Body of pancreas (tissue), 4 donors: ENCODE measurements around the gene GSDME. TPM values are rescaled to one million over a fixed set of nuclear protein-coding genes. Genes with fewer than 3 reads are reported as not detected.

ENCODE experiments used
- ATAC-seq: fragments of 150-250 bp; one replicate; pipeline ENCODE4 v1.9.1; 2016
- DNase-seq, 4 donors: peaks; one replicate each; pipeline ENCODE4 v3.0.0-alpha.2; 2019
- H3K27ac ChIP-seq, 4 donors: fragments of 200-600 bp; sonication (generic); 1 replicate in 3 of 4; 2 replicates in 1 of 4; pipeline versions ENCODE4 v1.5.1 to v1.6.1; 2016 to 2019; ENCODE audit warnings: mild to moderate bottlenecking in 1 of 4, mixed read lengths in 1 of 4, moderate library complexity in 1 of 4
- H3K27me3 ChIP-seq, 2 donors: fragments of 200-600 bp; sonication (generic); one replicate each; pipeline ENCODE4 v1.6.0; 2016; ENCODE audit warnings: mild to moderate bottlenecking in 1 of 2
- H3K36me3 ChIP-seq, 2 donors: fragments of 200-600 bp; sonication (generic); replicated peaks in 1 of 2; 2 replicates each; pipeline ENCODE4 v1.5.1; 2016; ENCODE audit warnings: low read depth in 2 of 2; ENCODE audit not compliant: insufficient read depth in 1 of 2
- H3K4me1 ChIP-seq: fragments of 200-600 bp; sonication (generic); one replicate; pipeline ENCODE4 v1.6.0; 2016
- H3K4me3 ChIP-seq, 2 donors: fragments of 200-600 bp; sonication (generic); 1 replicate in 1 of 2; 2 replicates in 1 of 2; pipeline ENCODE4 v1.5.1; 2016 to 2019
- H3K9me3 ChIP-seq, 3 donors: fragments of 200-600 bp; sonication (generic); 1 replicate in 2 of 3; 2 replicates in 1 of 3; pipeline ENCODE4 v1.5.1; 2016
- POLR2A ChIP-seq, 3 donors: fragments of 450-650 bp; IDR thresholded peaks; one replicate each; pipeline ENCODE4 v1.6.1; 2016; ENCODE audit warnings: antibody characterized with exemption in 3 of 3, mild to moderate bottlenecking in 2 of 3
- WGBS, 2 donors: methylation state at CpG; one replicate each; pipeline ENCODE4 v1.1.5; 2017; 5-methylcytosine and 5-hydroxymethylcytosine counted together
- intact Hi-C: fragments of 100-400 bp; cut with DNase I; formaldehyde crosslinking; loops from one replicate; pipeline ENCODE4 v1.15.1; 2023
- total RNA-seq, 2 donors: library from RNA; depleted of rRNA; stranded (reverse); fragments of >200 nt; gene quantifications; one replicate each; pipeline ENCODE4 v1.1.0, GENCODE V29; 2016
- TF ChIP-seq, protein P1 (sequence below), 7 experiments: fragments of 450-650 bp in 4 of 7; fragments of 200-600 bp in 3 of 7; sonication (generic) in 3 of 7; IDR thresholded peaks; one replicate each; pipeline ENCODE4 v1.5.1; 2016 to 2019; ENCODE audit warnings: antibody characterized with exemption in 7 of 7

GSDME gene
- total RNA-seq, 2 donors from 2014 or later = 3.6 to 5.3 TPM

DNA sequence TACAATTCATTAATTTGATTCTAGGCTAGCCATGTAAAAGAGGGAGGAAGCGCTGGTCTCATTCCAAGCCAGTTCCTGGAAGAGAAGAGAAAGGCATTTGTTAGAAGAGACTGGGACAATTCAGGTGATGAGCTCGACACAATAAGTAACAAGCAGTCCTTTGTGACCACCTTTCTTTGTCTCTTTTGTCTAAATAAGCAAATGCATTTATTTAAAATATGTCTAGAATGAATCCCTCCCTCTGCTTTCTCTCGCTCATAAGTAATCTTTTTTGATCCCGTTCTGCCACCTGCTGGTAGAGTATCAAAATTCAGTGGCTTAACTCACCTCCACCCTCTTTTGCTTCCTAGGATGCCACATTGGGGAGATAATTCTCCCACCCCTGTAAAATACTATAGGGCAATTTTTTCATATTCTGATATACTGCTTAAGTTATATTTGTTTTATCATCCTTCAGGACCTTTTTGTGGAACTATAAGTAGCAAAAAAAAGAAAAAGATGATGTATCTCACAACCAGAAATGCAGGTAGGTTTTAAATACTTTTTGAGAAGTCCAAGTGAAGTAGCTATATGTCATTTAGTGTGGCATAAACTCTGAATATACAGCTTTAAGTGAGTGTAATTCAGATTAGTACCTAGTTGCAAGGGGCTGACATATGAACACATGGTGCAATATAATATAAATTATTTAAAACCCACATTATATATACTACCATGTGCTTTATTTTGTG, 91.5 kb downstream of the GSDME start:
- H3K27ac ChIP-seq = no peak overlapping the region
- peak; percentile 60 for ATAC-seq
- intact Hi-C loops = loop anchor here (10.0 kb wide), 1 partner anchor 91 kb away; the partner anchor contains the start of gene PALS2
- no peaks in the 10 kb centered on the region for H3K9me3 ChIP-seq
- H3K4me1 ChIP-seq = no peaks in the 10 kb centered on the region
- H3K36me3 ChIP-seq = no peaks in the 10 kb centered on the region
- WGBS, 2 donors = 26 to 27% methylated on average over 4 of the region's 4 CpGs
- no peak overlapping the region for H3K4me3 ChIP-seq
- TF ChIP-seq, protein P1, sequence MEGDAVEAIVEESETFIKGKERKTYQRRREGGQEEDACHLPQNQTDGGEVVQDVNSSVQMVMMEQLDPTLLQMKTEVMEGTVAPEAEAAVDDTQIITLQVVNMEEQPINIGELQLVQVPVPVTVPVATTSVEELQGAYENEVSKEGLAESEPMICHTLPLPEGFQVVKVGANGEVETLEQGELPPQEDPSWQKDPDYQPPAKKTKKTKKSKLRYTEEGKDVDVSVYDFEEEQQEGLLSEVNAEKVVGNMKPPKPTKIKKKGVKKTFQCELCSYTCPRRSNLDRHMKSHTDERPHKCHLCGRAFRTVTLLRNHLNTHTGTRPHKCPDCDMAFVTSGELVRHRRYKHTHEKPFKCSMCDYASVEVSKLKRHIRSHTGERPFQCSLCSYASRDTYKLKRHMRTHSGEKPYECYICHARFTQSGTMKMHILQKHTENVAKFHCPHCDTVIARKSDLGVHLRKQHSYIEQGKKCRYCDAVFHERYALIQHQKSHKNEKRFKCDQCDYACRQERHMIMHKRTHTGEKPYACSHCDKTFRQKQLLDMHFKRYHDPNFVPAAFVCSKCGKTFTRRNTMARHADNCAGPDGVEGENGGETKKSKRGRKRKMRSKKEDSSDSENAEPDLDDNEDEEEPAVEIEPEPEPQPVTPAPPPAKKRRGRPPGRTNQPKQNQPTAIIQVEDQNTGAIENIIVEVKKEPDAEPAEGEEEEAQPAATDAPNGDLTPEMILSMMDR (IDR thresholded peaks at IDR 0.05) = peak in 6 of 7 experiments; percentile 47 to 75 (median 70)
- TF ChIP-seq POLR2A (IDR thresholded peaks at IDR 0.05) = no peak
- H3K27me3 ChIP-seq = no peaks in the 10 kb centered on the region
- DNase-seq = peak; percentile 42 to 46 (median 45)

DNA sequence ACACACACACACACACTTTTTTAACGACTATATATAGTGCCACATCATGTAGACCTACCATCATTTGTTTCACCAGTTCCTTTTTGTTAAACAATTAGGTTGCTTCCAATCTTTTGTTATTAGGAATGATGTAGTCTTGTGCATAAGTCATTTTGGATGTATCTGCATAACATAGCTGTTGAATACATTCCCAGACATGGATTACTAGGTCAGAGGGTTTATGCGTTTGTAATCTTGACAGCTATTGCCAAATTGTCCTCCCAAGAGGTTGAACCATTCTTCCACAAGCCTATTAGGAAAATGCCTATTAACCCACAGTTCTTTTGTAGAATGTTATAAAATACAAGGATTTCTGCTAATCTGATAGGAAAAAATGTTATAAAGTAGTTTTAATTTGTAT, 96.7 kb downstream of the GSDME start:
- no peak for ATAC-seq
- DNase-seq = no peak
- Histone ChIP-seq H3K27me3 (no peaks in the 10 kb centered on the region), H3K4me3 (no peak overlapping the region), H3K4me1 (no peaks in the 10 kb centered on the region), H3K9me3 (no peaks in the 10 kb centered on the region), H3K36me3 (no peaks in the 10 kb centered on the region), H3K27ac (no peak overlapping the region)
- intact Hi-C loops = loop anchor here (10.0 kb wide), 1 partner anchor 86 kb away; the partner anchor contains the start of gene PALS2
- 70 to 77% methylated on average over 2 of the region's 2 CpGs for WGBS, 2 donors
- TF ChIP-seq, protein P1 (IDR thresholded peaks at IDR 0.05) = no peak
- no peak for TF ChIP-seq POLR2A (IDR thresholded peaks at IDR 0.05)

DNA sequence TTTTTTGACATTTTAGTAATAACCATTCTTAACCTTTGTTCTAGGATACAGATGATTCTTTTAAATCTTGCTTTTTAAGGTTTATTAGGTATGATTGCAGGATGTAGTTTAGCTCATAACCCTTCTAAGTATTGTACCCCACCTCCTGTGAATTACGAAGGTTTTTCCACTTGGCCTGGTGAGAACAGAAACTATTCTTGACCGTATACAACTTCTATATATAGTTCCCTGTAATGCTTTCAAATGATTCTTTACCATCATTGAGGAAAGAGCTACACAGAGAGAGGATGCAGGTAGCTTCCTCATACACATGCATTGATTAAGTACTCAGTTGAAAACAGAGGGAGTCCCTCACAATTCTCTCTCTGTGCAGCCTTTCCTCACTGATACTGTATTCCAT, 97.8 kb downstream of the GSDME start:
- H3K27ac ChIP-seq = no peak overlapping the region
- H3K4me3 ChIP-seq = no peak overlapping the region
- TF ChIP-seq, protein P1 (IDR thresholded peaks at IDR 0.05) = no peak
- TF ChIP-seq POLR2A (IDR thresholded peaks at IDR 0.05) = no peak
- no peaks in the 10 kb centered on the region for H3K4me1 ChIP-seq
- H3K36me3 ChIP-seq = no peaks in the 10 kb centered on the region
- H3K27me3 ChIP-seq = no peaks in the 10 kb centered on the region
- intact Hi-C loops = no loop called here
- H3K9me3 ChIP-seq = no peaks in the 10 kb centered on the region
- no peak for DNase-seq
- 83 to 94% methylated on average over 2 of the region's 2 CpGs for WGBS, 2 donors
- ATAC-seq = no peak

DNA sequence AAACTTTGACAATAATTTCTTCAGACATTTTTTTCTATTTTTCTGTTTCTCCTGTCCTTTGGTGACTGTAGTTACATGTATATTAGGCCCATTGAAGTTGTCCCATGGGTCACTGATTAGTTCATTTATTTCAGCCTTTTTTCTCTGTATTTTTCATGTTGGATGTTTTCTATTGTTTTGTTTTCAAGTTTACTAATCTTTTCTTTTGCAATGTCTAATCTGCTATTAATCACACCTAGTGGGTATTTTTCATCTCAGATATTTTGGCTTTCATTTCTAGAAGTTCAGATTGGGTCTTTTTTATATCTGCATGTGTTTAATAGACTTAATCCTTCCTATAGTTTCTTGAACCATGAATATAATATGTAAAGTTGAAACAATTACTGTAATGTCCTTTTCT, 99.3 kb downstream of the GSDME start:
- H3K9me3 ChIP-seq = no peaks in the 10 kb centered on the region
- no peak for ATAC-seq
- H3K27me3 ChIP-seq = no peaks in the 10 kb centered on the region
- H3K36me3 ChIP-seq = no peaks in the 10 kb centered on the region
- no peak for DNase-seq
- intact Hi-C loops = no loop called here
- no peaks in the 10 kb centered on the region for H3K4me1 ChIP-seq
- TF ChIP-seq POLR2A (IDR thresholded peaks at IDR 0.05) = no peak
- TF ChIP-seq, protein P1 (IDR thresholded peaks at IDR 0.05) = no peak
- H3K27ac ChIP-seq = no peak overlapping the region
- no peak overlapping the region for H3K4me3 ChIP-seq

DNA sequence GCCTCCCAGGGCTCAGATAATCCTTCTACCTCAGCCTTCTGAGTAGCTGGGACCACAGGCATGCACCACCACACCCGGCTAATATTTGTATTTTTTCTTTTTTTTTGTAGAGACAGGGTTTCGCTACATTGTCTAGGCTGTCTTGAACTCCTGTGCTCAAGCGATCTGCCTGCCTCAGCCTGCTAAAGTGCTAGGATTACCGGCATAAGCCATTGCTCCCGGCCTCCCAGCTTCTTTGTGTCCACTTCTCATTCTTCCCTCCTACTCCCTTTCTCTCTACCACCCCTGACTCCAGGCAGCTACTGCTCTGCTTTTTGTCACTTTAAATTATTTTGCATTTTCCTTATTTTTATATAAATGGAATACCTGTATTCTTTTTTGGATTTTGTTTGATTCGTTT, 100.7 kb downstream of the GSDME start:
- Histone ChIP-seq H3K4me1 (no peaks in the 10 kb centered on the region), H3K4me3 (no peak overlapping the region), H3K36me3 (no peaks in the 10 kb centered on the region), H3K27me3 (no peaks in the 10 kb centered on the region), H3K27ac (no peak overlapping the region), H3K9me3 (no peaks in the 10 kb centered on the region)
- WGBS, 2 donors = 95% methylated on average over 6 of the region's 6 CpGs
- ATAC-seq = no peak
- no peak for TF ChIP-seq POLR2A (IDR thresholded peaks at IDR 0.05)
- TF ChIP-seq, protein P1 (IDR thresholded peaks at IDR 0.05) = no peak
- no peak for DNase-seq
- intact Hi-C loops = no loop called here
